Measurements from ENCODE around the gene TTC22.

GRCh38 chr1:54738244-54738643 lies 62.9 kb downstream of the TTC22 start:
- TF ChIP-seq EZH2 (IDR thresholded peaks at IDR 0.05), result no peak
- no peak for TF ChIP-seq CTCF (IDR thresholded peaks at IDR 0.05)

Data from neural progenitor cell (in vitro differentiated cells).